ENCODE results near the gene RASGRF2.

The RASGRF2 gene

DNA sequence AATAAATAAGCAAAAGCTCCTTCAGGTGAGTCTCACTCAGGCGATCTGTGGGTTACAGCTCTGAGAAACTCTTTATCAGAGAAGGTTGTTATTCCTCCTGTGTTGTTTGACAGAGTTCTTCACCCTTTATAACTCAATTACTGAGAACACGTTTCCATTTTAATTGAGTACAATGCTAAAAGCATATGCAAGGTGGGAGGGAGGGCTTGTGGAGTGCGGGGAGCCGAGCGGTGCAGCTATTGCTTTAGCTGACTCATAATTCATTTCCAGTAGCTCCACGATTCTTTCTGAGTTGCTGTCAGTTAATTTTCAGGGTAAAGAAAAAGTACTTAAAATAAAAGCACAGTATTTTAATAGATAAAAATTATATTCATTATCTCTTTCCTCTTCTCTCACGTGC, 168.3 kb downstream of the RASGRF2 start:
- H3K79me1 ChIP-seq (ENCODE audit: low read length): no peaks in the 10 kb centered on the region
- no peak overlapping the region for H3K9ac ChIP-seq (ENCODE audit: low read length)
- H3K23ac ChIP-seq (ENCODE audit: low read length): no peak overlapping the region
- H4K8ac ChIP-seq (ENCODE audit: low read depth, low read length): no peak overlapping the region
- H3K18ac ChIP-seq (ENCODE audit: low read length): no peak overlapping the region
- no peak overlapping the region for H3K4me3 ChIP-seq (ENCODE audit: low read depth, low read length)
- no peaks in the 10 kb centered on the region for H3K79me2 ChIP-seq (ENCODE audit: control insufficient read depth, insufficient read depth, low read length, poor library complexity)
- no peak overlapping the region for H2AK5ac ChIP-seq (ENCODE audit: low read length)
- H3K4me1 ChIP-seq (ENCODE audit: control insufficient read depth in 1 of 2, insufficient read depth in 2 of 2, low read length in 2 of 2): no peaks in the 10 kb centered on the region
- H2BK12ac ChIP-seq (ENCODE audit: low read length): no peak overlapping the region
- no peak overlapping the region for H4K91ac ChIP-seq (ENCODE audit: low read depth, low read length)
- H4K12ac ChIP-seq (ENCODE audit: low read depth, low read length): no peak overlapping the region
- no peaks in the 10 kb centered on the region for H3K27me3 ChIP-seq (ENCODE audit: insufficient read depth, low read length)
- no peak overlapping the region for H3K14ac ChIP-seq (ENCODE audit: low read length)
- no peak overlapping the region for H2BK5ac ChIP-seq (ENCODE audit: low read depth, low read length, poor library complexity)
- H2AFZ ChIP-seq (ENCODE audit: insufficient read depth, low read length, poor library complexity): no peak overlapping the region
- H3K4ac ChIP-seq (ENCODE audit: low read depth, low read length): no peak overlapping the region
- DNase-seq: no peak
- H3K9me3 ChIP-seq (ENCODE audit: insufficient read depth, low read depth, low read length): no peaks in the 10 kb centered on the region
- H3K27ac ChIP-seq (ENCODE audit: low read depth, low read length): no peak overlapping the region
- no peak overlapping the region for H2BK120ac ChIP-seq (ENCODE audit: insufficient read depth, low read length, poor library complexity)
- H3K36me3 ChIP-seq (ENCODE audit: control insufficient read depth in 1 of 2, insufficient read depth in 2 of 2, low read length in 2 of 2): peaks cover 30 to 48% of the 10 kb centered on the region in 2 experiments
- no CpG with 5 or more reads among the region's 7 CpGs for WGBS (ENCODE audit: extremely low coverage, insufficient coverage, insufficient read length)
- no peak overlapping the region for H3K4me2 ChIP-seq (ENCODE audit: low read length)

DNA sequence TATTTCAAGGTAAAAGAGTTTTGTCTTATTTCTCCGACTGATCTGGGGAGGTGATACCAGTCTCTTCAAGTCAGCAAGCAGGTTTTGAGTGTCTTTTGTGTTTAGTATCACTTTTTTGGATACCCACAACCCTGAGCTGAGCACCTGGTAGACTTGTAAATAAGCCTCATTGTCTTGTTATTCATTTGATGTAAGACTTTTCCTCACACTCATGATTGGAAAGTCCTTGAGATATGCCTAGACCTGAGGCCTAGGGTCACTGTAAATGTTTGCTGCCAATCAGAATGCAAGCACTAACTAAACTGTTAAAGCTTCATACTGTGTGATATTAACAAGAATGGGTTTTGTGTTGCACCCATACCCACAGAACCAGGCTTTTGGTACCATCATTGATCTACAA, 172.2 kb downstream of the RASGRF2 start:
- no peaks in the 10 kb centered on the region for H3K27me3 ChIP-seq (ENCODE audit: insufficient read depth, low read length)
- H3K4me3 ChIP-seq (ENCODE audit: low read depth, low read length): no peak overlapping the region
- no peaks in the 10 kb centered on the region for H3K79me2 ChIP-seq (ENCODE audit: control insufficient read depth, insufficient read depth, low read length, poor library complexity)
- no peak overlapping the region for H2BK120ac ChIP-seq (ENCODE audit: insufficient read depth, low read length, poor library complexity)
- H3K18ac ChIP-seq (ENCODE audit: low read length): no peak overlapping the region
- H3K4ac ChIP-seq (ENCODE audit: low read depth, low read length): no peak overlapping the region
- H2AK5ac ChIP-seq (ENCODE audit: low read length): no peak overlapping the region
- no peak overlapping the region for H3K23ac ChIP-seq (ENCODE audit: low read length)
- no peak overlapping the region for H4K12ac ChIP-seq (ENCODE audit: low read depth, low read length)
- H2AFZ ChIP-seq (ENCODE audit: insufficient read depth, low read length, poor library complexity): no peak overlapping the region
- H3K9me3 ChIP-seq (ENCODE audit: insufficient read depth, low read depth, low read length): no peaks in the 10 kb centered on the region
- no peak overlapping the region for H4K8ac ChIP-seq (ENCODE audit: low read depth, low read length)
- H2BK5ac ChIP-seq (ENCODE audit: low read depth, low read length, poor library complexity): no peak overlapping the region
- no peak overlapping the region for H2BK12ac ChIP-seq (ENCODE audit: low read length)
- no peak overlapping the region for H3K4me2 ChIP-seq (ENCODE audit: low read length)
- H3K27ac ChIP-seq (ENCODE audit: low read depth, low read length): no peak overlapping the region
- no CpG with 5 or more reads among the region's 1 CpG for WGBS (ENCODE audit: extremely low coverage, insufficient coverage, insufficient read length)
- H3K14ac ChIP-seq (ENCODE audit: low read length): no peak overlapping the region
- peaks cover 22 to 33% of the 10 kb centered on the region in 2 experiments for H3K36me3 ChIP-seq (ENCODE audit: control insufficient read depth in 1 of 2, insufficient read depth in 2 of 2, low read length in 2 of 2)
- H3K4me1 ChIP-seq (ENCODE audit: control insufficient read depth in 1 of 2, insufficient read depth in 2 of 2, low read length in 2 of 2): no peaks in the 10 kb centered on the region
- H4K91ac ChIP-seq (ENCODE audit: low read depth, low read length): no peak overlapping the region
- H3K9ac ChIP-seq (ENCODE audit: low read length): no peak overlapping the region
- no peak for DNase-seq
- no peaks in the 10 kb centered on the region for H3K79me1 ChIP-seq (ENCODE audit: low read length)

DNA sequence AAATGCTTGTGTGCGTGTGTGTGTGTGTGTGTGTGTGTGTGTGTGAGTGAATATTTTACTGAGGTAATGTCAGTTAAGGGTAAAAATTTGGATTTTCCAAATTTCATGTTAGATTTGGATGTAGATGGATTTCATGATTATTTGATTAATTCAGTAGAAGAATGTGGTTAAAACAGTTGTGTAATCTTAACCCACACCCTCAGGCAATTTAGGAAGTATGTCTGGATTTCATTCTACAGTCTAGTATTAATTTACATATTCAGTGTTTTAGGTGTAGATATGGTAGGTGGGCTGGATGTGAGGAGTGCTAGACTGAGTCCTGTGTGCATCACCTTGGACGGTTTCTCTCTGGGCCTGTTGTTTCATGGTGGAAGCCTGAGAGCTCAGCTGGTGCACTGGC, 173.9 kb downstream of the RASGRF2 start:
- Histone ChIP-seq H3K23ac (ENCODE audit: low read length) (no peak overlapping the region), H3K4ac (ENCODE audit: low read depth, low read length) (no peak overlapping the region), H3K4me3 (ENCODE audit: low read depth, low read length) (no peak overlapping the region), H3K4me2 (ENCODE audit: low read length) (no peak overlapping the region), H2BK12ac (ENCODE audit: low read length) (peak overlapping the region; percentile 89), H3K27ac (ENCODE audit: low read depth, low read length) (no peak overlapping the region), H3K79me1 (ENCODE audit: low read length) (no peaks in the 10 kb centered on the region), H3K27me3 (ENCODE audit: insufficient read depth, low read length) (no peaks in the 10 kb centered on the region), H4K8ac (ENCODE audit: low read depth, low read length) (no peak overlapping the region), H2BK5ac (ENCODE audit: low read depth, low read length, poor library complexity) (no peak overlapping the region), H3K4me1 (ENCODE audit: control insufficient read depth in 1 of 2, insufficient read depth in 2 of 2, low read length in 2 of 2) (no peaks in the 10 kb centered on the region), H3K18ac (ENCODE audit: low read length) (no peak overlapping the region), H3K14ac (ENCODE audit: low read length) (no peak overlapping the region), H4K91ac (ENCODE audit: low read depth, low read length) (no peak overlapping the region), H2BK120ac (ENCODE audit: insufficient read depth, low read length, poor library complexity) (no peak overlapping the region), H2AFZ (ENCODE audit: insufficient read depth, low read length, poor library complexity) (no peak overlapping the region), H3K36me3 (ENCODE audit: control insufficient read depth in 1 of 2, insufficient read depth in 2 of 2, low read length in 2 of 2) (peaks cover 19 to 31% of the 10 kb centered on the region in 2 experiments), H4K12ac (ENCODE audit: low read depth, low read length) (no peak overlapping the region), H3K9me3 (ENCODE audit: insufficient read depth, low read depth, low read length) (no peaks in the 10 kb centered on the region), H3K9ac (ENCODE audit: low read length) (no peak overlapping the region), H3K79me2 (ENCODE audit: control insufficient read depth, insufficient read depth, low read length, poor library complexity) (no peaks in the 10 kb centered on the region), H2AK5ac (ENCODE audit: low read length) (no peak overlapping the region)
- no CpG with 5 or more reads among the region's 2 CpGs for WGBS (ENCODE audit: extremely low coverage, insufficient coverage, insufficient read length)
- peak in 1 of 2 donors; percentile 56 for DNase-seq

DNA sequence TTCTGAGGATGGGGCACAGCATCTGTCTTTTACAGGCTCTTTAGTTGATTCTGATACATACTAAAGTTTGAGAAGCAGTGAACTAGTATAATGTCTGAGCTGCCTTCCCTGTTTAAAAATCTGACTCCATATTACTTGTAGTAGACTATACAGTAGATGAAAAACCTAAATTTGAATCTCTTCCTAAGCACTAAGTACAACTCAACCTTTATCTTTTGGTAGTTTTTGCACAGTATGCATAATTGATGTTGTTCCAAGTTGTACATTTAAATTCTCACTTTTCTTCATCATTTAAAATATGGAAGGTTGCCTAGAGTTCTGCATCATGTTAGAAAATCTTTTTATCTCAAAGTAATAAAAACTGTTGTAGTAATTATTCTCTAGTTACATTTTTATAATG, 174.4 kb downstream of the RASGRF2 start:
- H3K9ac ChIP-seq (ENCODE audit: low read length): no peak overlapping the region
- H3K4me3 ChIP-seq (ENCODE audit: low read depth, low read length): no peak overlapping the region
- H3K27ac ChIP-seq (ENCODE audit: low read depth, low read length): no peak overlapping the region
- no peak overlapping the region for H2AFZ ChIP-seq (ENCODE audit: insufficient read depth, low read length, poor library complexity)
- no peaks in the 10 kb centered on the region for H3K79me1 ChIP-seq (ENCODE audit: low read length)
- H4K91ac ChIP-seq (ENCODE audit: low read depth, low read length): no peak overlapping the region
- no peak overlapping the region for H4K12ac ChIP-seq (ENCODE audit: low read depth, low read length)
- H3K4ac ChIP-seq (ENCODE audit: low read depth, low read length): no peak overlapping the region
- H2BK120ac ChIP-seq (ENCODE audit: insufficient read depth, low read length, poor library complexity): no peak overlapping the region
- DNase-seq: no peak
- no peaks in the 10 kb centered on the region for H3K27me3 ChIP-seq (ENCODE audit: insufficient read depth, low read length)
- H4K8ac ChIP-seq (ENCODE audit: low read depth, low read length): no peak overlapping the region
- H3K14ac ChIP-seq (ENCODE audit: low read length): no peak overlapping the region
- H2BK12ac ChIP-seq (ENCODE audit: low read length): no peak overlapping the region
- no peaks in the 10 kb centered on the region for H3K4me1 ChIP-seq (ENCODE audit: control insufficient read depth in 1 of 2, insufficient read depth in 2 of 2, low read length in 2 of 2)
- H2AK5ac ChIP-seq (ENCODE audit: low read length): no peak overlapping the region
- no peak overlapping the region for H3K4me2 ChIP-seq (ENCODE audit: low read length)
- H3K79me2 ChIP-seq (ENCODE audit: control insufficient read depth, insufficient read depth, low read length, poor library complexity): no peaks in the 10 kb centered on the region
- H3K36me3 ChIP-seq (ENCODE audit: control insufficient read depth in 1 of 2, insufficient read depth in 2 of 2, low read length in 2 of 2): peaks cover 19 to 33% of the 10 kb centered on the region in 2 experiments
- no peak overlapping the region for H3K18ac ChIP-seq (ENCODE audit: low read length)
- no peak overlapping the region for H3K23ac ChIP-seq (ENCODE audit: low read length)
- H3K9me3 ChIP-seq (ENCODE audit: insufficient read depth, low read depth, low read length): no peaks in the 10 kb centered on the region
- H2BK5ac ChIP-seq (ENCODE audit: low read depth, low read length, poor library complexity): no peak overlapping the region

All from trophoblast cell (in vitro differentiated cells and primary cell).